ENCODE results near the gene ICAM1.

The ICAM1 gene

GRCh38 chr19:10292789-10293636 lies 22.1 kb downstream of the ICAM1 start:
- no peak for DNase-seq (ENCODE audit: low read depth, low spot score)

- no peak for DNase-seq (ENCODE audit: low read depth, low spot score)
Measured at GRCh38 chr19:10293637-10294367, 22.9 kb downstream of the ICAM1 start.

GRCh38 chr19:10294368-10294697 lies 23.4 kb downstream of the ICAM1 start:
- DNase-seq (ENCODE audit: low read depth, low spot score) = no peak

- no peak for DNase-seq (ENCODE audit: low read depth, low spot score)
Measured at GRCh38 chr19:10295305-10295846, 24.5 kb downstream of the ICAM1 start.

- DNase-seq (ENCODE audit: low read depth, low spot score) = no peak
Measured at GRCh38 chr19:10295847-10296591, 25.1 kb downstream of the ICAM1 start.

GRCh38 chr19:10299545-10300458 lies 28.9 kb downstream of the ICAM1 start:
- DNase-seq (ENCODE audit: low read depth, low spot score) = no peak

- DNase-seq (ENCODE audit: low read depth, low spot score) = no peak
Measured at GRCh38 chr19:10305139-10305806, 34.4 kb downstream of the ICAM1 start.

- no peak for DNase-seq (ENCODE audit: low read depth, low spot score)
Measured at GRCh38 chr19:10306327-10306726, 35.4 kb downstream of the ICAM1 start.

GRCh38 chr19:10309423-10309822 lies 38.5 kb downstream of the ICAM1 start, which contains the start of gene ZGLP1:
TSS of gene ZGLP1 (minus strand) at chr19:10309815.
- DNase-seq (ENCODE audit: low read depth, low spot score) = no peak

- no peak for DNase-seq (ENCODE audit: low read depth, low spot score)
Measured at GRCh38 chr19:10315335-10316214, 44.7 kb downstream of the ICAM1 start, which contains the start of gene FDX2. TSS of gene FDX2 (minus strand) at chr19:10316015. CDS start at chr19:10315996, 19 bp downstream.

- no peak for DNase-seq (ENCODE audit: low read depth, low spot score)
Measured at GRCh38 chr19:10316229-10317044, 45.5 kb downstream of the ICAM1 start.

GRCh38 chr19:10317045-10317856 lies 46.3 kb downstream of the ICAM1 start:
- no peak for DNase-seq (ENCODE audit: low read depth, low spot score)

- no peak for DNase-seq (ENCODE audit: low read depth, low spot score)
Measured at GRCh38 chr19:10317857-10318462, 47.0 kb downstream of the ICAM1 start.

GRCh38 chr19:10318807-10319682 lies 48.1 kb downstream of the ICAM1 start:
- DNase-seq (ENCODE audit: low read depth, low spot score) = no peak

GRCh38 chr19:10320602-10321416 lies 49.9 kb downstream of the ICAM1 start:
- DNase-seq (ENCODE audit: low read depth, low spot score) = no peak

Measured in brain pericyte (primary cell).